Measurements from ENCODE around the gene GRXCR1. TPM values are rescaled to one million over a fixed set of nuclear protein-coding genes. Genes with fewer than 3 reads are reported as not detected.

The GRXCR1 gene
- total RNA-seq = not detected

GRCh38 chr4:42892413-42892812 is at the start of gene GRXCR1:
TSS of gene GRXCR1 (plus strand) at chr4:42892713. CDS start at chr4:42893267, 554 bp downstream.

Small RNA genes lying within 50 kb of the gene (small RNA-seq; reads per million reads assigned to genes)
- gene RN7SKP82 (ENCODE audit: low replicate concordance) = not detected

Other genes starting within 250 kb of the GRXCR1 start
- gene ATP8A1, start 235.6 kb upstream of the GRXCR1 start, total RNA-seq = 288 TPM

Data from parietal lobe (tissue), 2 donors.